SK-N-SH (cell line): ENCODE measurements around the gene PICALM.

ENCODE experiments used
- EP300 ChIP-seq, 2 experiments: IDR thresholded peaks; 2 replicates each; pipeline versions ENCODE4 v1.4.0 to v1.6.1; 2012; ENCODE audit warnings: borderline replicate concordance in 1 of 2, low read depth in 1 of 2, low read length in 1 of 2
- GABPA ChIP-seq: IDR thresholded peaks from 2 replicates; pipeline ENCODE4 v1.4.0; 2012; ENCODE audit warnings: low read depth, mild to moderate bottlenecking
- MXI1 ChIP-seq: IDR thresholded peaks from 2 replicates; pipeline ENCODE4 v1.6.1; 2012; ENCODE audit warnings: mild to moderate bottlenecking, low read depth, low read length, improper control_type of control experiment
- POLR2AphosphoS5 ChIP-seq: IDR thresholded peaks from 2 replicates; pipeline ENCODE4 v1.6.1; 2012; ENCODE audit warnings: low read depth, low read length
- RXRA ChIP-seq: IDR thresholded peaks from 2 replicates; pipeline ENCODE4 v1.4.0; 2012; ENCODE audit warnings: low read depth, mild to moderate bottlenecking, borderline replicate concordance
- YY1 ChIP-seq: IDR thresholded peaks from 2 replicates; pipeline ENCODE4 v1.4.0; 2012; ENCODE audit warnings: low read depth, mild to moderate bottlenecking
- TF ChIP-seq, protein P1 (sequence below): fragments of 200-600 bp; sonication (generic); IDR thresholded peaks from 2 replicates; pipeline ENCODE4 v1.6.1; 2017; ENCODE audit warnings: antibody characterized with exemption, mild to moderate bottlenecking, moderate library complexity
- TF ChIP-seq, protein P2 (sequence below): IDR thresholded peaks from 2 replicates; pipeline ENCODE4 v1.4.0; 2012; ENCODE audit warnings: low read depth, borderline replicate concordance
- TF ChIP-seq, protein P3 (sequence below): IDR thresholded peaks from 2 replicates; pipeline ENCODE4 v1.6.1; 2012; ENCODE audit warnings: mild to moderate bottlenecking, low read depth, low read length, moderate library complexity

DNA sequence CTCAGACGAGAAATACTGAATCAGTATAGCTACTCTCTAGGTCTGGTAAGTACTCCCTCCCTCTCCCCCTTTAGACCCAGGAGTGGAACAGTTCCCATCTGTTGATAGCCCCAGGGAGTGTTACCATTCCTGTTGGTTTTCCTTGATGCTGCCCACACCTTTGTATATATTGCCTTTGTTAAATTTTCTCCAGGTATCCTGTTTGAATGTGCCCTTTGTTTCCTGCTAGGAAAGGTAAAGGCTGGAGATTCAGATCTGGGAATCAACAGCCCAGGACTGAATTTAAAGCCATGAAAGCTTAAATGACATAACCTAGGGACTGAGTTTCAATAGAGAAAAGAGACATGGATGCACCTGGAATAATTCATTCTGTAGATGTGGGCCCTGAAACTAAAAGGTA, 145.4 kb downstream of the PICALM start:
- TF ChIP-seq GABPA (no peak), MXI1 (no peak), EP300 (IDR thresholded peaks at IDR 0.05; ENCODE audit: borderline replicate concordance in 1 of 2, low read depth in 1 of 2, low read length in 1 of 2) (no peak), YY1 (no peak), POLR2AphosphoS5 (no peak), RXRA (no peak)
- TF ChIP-seq, protein P1, sequence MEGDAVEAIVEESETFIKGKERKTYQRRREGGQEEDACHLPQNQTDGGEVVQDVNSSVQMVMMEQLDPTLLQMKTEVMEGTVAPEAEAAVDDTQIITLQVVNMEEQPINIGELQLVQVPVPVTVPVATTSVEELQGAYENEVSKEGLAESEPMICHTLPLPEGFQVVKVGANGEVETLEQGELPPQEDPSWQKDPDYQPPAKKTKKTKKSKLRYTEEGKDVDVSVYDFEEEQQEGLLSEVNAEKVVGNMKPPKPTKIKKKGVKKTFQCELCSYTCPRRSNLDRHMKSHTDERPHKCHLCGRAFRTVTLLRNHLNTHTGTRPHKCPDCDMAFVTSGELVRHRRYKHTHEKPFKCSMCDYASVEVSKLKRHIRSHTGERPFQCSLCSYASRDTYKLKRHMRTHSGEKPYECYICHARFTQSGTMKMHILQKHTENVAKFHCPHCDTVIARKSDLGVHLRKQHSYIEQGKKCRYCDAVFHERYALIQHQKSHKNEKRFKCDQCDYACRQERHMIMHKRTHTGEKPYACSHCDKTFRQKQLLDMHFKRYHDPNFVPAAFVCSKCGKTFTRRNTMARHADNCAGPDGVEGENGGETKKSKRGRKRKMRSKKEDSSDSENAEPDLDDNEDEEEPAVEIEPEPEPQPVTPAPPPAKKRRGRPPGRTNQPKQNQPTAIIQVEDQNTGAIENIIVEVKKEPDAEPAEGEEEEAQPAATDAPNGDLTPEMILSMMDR, result no peak
- TF ChIP-seq, protein P2, sequence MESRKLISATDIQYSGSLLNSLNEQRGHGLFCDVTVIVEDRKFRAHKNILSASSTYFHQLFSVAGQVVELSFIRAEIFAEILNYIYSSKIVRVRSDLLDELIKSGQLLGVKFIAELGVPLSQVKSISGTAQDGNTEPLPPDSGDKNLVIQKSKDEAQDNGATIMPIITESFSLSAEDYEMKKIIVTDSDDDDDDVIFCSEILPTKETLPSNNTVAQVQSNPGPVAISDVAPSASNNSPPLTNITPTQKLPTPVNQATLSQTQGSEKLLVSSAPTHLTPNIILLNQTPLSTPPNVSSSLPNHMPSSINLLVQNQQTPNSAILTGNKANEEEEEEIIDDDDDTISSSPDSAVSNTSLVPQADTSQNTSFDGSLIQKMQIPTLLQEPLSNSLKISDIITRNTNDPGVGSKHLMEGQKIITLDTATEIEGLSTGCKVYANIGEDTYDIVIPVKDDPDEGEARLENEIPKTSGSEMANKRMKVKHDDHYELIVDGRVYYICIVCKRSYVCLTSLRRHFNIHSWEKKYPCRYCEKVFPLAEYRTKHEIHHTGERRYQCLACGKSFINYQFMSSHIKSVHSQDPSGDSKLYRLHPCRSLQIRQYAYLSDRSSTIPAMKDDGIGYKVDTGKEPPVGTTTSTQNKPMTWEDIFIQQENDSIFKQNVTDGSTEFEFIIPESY, result no peak
- TF ChIP-seq, protein P3, sequence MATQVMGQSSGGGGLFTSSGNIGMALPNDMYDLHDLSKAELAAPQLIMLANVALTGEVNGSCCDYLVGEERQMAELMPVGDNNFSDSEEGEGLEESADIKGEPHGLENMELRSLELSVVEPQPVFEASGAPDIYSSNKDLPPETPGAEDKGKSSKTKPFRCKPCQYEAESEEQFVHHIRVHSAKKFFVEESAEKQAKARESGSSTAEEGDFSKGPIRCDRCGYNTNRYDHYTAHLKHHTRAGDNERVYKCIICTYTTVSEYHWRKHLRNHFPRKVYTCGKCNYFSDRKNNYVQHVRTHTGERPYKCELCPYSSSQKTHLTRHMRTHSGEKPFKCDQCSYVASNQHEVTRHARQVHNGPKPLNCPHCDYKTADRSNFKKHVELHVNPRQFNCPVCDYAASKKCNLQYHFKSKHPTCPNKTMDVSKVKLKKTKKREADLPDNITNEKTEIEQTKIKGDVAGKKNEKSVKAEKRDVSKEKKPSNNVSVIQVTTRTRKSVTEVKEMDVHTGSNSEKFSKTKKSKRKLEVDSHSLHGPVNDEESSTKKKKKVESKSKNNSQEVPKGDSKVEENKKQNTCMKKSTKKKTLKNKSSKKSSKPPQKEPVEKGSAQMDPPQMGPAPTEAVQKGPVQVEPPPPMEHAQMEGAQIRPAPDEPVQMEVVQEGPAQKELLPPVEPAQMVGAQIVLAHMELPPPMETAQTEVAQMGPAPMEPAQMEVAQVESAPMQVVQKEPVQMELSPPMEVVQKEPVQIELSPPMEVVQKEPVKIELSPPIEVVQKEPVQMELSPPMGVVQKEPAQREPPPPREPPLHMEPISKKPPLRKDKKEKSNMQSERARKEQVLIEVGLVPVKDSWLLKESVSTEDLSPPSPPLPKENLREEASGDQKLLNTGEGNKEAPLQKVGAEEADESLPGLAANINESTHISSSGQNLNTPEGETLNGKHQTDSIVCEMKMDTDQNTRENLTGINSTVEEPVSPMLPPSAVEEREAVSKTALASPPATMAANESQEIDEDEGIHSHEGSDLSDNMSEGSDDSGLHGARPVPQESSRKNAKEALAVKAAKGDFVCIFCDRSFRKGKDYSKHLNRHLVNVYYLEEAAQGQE, result no peak
